ENCODE results near the gene SMARCA2.

DNA sequence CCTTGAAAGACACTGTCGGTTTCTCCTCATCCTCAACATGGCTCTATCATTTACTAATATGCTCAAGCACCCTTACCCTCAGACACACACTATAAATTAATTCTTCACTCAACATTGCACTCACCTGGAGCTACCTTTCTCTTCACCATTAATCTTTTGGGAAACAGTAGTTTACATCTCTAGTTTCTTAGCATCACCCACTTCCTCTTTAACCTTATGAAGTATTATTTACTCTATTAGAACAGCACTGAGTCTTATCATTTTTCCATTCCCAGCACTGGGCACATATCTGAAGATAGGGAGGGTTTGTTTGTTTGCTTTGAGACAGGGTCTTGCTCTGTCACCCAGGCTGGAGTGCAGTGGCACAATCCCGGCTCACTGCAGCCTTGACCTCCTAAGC is 213.5 kb downstream of the SMARCA2 start:
- TF ChIP-seq EZH2 (IDR thresholded peaks at IDR 0.05), result no peak
- TF ChIP-seq, protein P1, sequence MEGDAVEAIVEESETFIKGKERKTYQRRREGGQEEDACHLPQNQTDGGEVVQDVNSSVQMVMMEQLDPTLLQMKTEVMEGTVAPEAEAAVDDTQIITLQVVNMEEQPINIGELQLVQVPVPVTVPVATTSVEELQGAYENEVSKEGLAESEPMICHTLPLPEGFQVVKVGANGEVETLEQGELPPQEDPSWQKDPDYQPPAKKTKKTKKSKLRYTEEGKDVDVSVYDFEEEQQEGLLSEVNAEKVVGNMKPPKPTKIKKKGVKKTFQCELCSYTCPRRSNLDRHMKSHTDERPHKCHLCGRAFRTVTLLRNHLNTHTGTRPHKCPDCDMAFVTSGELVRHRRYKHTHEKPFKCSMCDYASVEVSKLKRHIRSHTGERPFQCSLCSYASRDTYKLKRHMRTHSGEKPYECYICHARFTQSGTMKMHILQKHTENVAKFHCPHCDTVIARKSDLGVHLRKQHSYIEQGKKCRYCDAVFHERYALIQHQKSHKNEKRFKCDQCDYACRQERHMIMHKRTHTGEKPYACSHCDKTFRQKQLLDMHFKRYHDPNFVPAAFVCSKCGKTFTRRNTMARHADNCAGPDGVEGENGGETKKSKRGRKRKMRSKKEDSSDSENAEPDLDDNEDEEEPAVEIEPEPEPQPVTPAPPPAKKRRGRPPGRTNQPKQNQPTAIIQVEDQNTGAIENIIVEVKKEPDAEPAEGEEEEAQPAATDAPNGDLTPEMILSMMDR (IDR thresholded peaks at IDR 0.05), result no peak
